GM18861 (cell line): ENCODE measurements around the gene PGA3.
"Not testable (repeated sequence)": the region's sequence is repeated elsewhere in the genome, so short reads cannot be mapped to it uniquely, and the experiment has no call there.

Experiments
- ATAC-seq: cut with Tn5 transposase; IDR thresholded peaks from one replicate; pipeline ENCODE4 v1.9.1; 2021; ENCODE audit not compliant: unreplicated experiment

Gene PGA3

DNA sequence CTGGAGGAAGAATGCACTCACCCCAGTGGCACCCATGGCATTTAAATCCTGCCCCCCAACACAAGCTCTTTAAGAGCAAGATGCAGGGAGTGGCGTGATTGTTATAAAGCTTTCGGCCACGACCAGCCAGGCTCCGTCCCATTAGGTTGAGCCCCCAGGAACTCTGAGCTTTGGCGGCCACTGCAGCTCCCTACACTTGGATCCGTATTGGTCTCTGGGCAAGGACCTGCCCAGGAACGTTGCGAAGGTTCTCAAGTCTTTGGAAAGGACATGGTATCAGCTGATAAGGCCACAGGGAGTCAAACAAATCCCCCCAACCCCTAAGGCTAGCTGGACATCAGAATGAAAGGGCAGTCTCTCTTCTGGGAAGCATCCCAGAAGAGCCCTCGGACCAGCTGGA, 32.7 kb upstream of the PGA3 start:
- no peak for ATAC-seq

DNA sequence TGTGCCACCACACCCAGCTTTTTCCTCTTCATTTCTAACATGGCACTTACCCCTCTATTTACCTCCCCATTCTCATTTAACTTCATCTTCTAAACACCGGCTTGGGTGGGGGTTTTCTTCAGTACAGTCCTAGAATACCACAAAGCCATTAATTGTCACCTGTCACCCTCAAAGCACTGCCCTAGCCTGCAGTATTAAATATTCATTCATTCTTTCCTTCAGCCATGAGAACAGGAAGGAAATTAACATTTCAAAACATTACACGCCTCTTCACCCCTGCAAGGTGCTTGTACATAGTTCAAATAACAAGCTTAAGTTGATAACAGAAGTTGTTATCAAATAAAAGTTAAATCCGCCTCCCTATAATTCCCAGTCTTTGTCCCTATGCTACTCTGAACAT, 31.4 kb upstream of the PGA3 start:
- ATAC-seq, result no peak

DNA sequence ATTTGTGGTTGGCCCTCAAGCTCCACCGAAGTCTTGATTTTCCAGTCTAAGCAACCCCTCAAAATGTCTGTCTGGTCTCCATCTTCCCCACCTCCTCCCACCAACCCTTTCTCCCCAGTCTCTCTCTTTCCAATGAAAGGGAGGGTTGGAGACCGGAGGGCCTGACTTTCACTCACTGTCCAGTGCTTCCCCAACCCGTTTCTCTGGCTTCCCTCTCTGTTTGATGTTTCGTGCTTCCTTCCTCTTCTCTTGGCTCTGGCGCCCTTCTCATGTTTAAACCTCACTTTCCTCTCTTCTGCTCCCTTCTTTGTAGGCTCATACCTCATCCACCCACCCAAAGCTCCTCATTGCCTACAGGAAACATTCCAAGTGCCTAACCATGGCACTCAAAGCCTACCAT, 31.0 kb upstream of the PGA3 start:
- no peak for ATAC-seq

DNA sequence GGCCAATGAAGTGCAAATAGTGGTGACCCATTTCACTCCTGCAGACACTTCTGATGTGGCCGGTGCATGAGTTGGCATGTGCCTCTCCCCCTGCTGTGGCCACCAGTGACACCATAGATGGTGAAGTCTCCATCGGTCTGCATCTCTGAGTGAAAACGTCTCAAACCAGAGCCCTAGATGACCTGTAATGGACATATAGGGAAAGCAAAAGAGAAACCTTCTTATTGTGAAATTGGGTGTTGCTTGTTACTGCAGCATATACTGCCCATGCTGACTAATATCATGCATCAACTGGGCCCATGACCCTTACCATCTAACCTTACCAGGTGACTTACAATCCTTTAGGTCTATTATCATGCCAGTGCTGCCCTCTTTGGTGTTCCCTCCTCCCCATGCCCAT, 30.4 kb upstream of the PGA3 start:
- ATAC-seq, result no peak

DNA sequence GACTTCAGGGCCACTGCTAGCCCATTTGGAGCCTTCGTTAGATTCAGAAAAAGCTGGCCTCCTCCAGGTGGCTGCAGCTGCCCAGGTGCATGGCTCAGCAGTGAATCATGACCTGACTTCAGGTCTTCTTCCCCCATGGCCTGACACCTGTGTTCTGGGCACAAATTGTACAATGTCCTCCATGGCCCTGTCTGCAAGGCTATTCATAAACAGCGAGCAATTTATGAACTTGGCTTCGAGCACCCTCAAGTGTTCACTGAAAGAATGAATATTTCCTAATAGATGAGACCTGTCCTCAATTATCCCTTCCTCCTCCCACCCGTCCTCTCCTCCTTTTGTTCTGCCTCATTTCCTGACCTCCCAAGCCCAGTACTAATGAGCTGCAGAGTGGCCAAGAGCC, 29.9 kb upstream of the PGA3 start:
- no peak for ATAC-seq

DNA sequence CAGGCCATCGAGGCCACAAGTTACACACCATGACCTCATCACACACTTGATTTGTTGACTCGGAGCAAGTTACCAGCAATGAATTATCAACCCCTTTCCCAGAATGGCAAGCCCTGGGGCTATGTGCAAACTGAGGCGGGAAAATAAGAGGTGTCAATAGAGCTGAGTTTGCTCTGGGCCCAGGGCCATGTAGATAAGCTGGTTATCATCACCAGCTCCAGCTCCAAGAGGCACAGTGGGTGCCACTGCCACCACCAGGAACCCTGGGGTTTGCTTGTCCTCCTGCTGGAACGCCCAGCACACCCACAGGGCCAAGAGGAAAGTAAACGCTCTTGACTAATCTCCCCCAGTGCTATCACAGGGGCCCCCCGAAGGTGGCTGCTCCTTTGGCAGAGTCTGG, 29.0 kb upstream of the PGA3 start:
- no peak for ATAC-seq

DNA sequence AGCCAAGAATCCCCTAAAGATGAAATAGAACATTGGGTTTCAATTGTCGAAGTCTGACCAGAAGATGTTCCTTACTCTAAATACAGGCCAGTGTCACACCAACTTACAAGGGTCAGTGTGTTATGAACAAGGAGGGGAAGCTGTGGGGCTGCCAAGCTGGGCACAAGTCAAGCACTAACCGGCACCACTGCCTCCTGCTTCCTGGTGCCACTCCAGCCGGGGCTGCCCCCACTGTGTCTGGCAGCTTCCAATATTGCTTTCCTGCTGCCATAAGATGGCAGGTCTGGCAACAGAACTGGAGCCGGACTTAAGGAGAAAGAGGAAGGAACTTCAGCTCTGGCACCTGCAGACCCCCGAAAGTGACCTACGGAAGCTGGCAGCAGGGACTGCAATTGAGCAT, 28.4 kb upstream of the PGA3 start:
- no peak for ATAC-seq

DNA sequence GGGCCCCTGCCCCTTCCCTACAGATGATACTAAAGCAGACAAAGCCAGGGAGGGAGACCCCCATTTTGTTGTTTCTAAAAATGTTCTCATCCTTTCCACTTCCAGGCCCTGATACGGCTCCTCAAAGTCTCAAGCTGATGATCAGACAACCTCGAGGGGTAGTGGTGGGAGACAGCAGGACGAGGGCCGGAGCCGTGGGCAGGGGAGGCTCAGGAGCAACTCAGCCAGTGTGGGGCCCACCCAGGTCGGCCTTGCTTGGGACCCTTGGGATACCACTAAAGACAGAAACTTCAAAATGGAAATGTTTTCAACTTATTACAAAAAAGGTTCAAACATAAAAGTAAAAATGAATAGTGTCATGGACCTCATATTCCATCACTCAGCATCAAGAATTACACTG, 26.9 kb upstream of the PGA3 start:
- ATAC-seq, result no peak

DNA sequence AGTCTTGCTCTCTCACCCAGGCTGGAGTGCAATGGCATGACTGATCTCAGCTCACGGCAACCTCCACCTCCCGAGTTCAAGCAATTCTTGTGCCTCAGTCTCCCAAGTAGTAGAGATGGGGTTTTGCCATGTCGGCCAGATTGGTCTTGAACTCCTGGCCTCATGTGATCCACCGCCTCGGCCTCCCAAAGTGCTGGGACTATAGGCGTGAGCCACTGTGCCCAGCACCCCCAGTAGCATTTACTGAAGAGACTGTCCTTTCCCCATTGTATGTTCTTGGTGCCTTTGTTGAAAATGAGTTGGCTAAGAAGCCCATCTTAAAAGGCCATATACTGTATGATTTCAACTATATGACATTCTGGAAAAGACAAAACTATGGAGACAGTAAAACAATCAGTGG, 23.1 kb upstream of the PGA3 start:
- not testable (repeated sequence) for ATAC-seq

DNA sequence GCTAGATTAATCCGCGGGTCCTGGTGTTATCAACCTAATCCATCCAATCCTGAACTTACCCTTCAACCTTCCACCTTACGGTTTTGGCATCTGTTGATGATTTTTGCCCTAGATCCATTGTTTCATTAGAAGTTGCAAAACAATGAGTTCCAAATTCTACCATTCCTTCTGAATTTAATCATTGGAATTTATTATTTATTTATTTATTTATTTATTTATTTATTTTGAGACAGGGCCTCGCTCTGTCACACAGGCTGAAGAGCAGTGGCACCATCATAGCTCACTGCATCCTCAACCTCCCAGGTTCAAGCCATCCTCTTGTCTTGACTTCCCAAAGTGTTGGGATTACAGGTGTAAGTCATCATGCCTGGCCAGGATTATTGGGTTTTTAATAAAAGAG, 21.8 kb upstream of the PGA3 start:
- ATAC-seq, result no peak

DNA sequence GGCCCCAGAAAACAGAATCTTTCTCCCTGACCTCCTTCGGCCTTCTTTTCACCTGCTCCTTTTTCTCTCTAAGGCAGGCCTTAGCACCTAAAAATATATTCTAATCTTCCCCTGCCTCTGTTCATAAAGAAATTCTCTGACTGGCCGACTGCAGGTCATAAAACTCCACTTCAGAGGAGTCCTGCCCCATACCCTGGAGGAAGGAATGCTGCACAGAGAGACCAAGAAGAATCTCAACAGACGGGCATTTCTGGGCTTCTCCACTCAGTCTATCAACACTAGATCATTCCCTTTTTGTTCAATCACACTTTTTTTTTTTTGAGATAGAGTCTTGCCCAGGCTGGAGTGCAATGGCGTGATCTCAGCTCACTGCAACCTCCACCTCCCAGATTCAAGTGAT, 19.7 kb upstream of the PGA3 start:
- no peak for ATAC-seq

DNA sequence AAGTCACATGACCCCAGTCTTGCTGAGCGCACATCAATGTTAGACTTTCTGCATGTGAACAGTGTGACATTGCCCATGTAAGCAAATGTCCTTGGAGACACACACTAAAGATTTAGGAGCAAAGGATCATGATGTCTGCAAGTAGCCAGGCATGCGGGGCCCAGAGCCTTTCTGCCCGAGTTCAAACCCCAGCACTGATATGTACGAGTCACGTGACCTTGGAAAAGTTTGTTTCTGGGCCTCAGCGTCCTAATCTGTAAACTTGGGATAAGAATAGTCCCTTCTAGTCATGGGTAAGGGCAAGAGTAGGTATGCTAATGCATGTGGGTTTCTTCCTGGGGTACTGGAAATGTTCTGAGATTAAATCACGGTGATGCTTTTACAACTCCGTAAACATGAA, 16.8 kb upstream of the PGA3 start:
- ATAC-seq, result no peak

DNA sequence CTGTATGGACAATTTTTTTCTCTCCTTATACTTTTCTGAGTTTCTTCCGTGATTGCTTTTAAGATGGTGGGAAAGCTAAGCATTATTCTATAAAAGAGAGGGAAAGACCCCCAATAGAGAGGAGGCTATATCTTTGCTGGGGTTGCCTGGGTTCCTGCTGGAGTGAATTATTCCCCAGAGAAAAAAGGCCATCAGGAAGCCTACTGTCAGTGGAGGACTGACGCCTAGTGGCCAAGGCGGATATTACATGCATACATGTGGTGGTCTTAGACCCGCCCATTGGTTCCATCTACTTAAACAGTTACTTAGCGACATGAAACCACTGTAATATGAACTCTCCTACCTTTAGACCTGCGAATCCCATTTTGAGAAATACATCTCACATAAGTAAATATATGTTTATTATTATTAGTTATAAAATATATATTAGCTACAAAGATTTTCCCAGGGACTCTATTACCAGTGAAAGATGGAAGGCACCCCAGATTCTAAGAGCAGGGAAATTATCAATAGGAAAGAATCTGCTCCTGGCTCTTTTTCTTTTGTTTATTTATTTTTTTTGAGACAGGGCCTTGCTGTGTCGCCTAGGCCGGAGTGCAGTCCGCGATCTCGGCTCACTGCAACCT, 15.7 kb upstream of the PGA3 start:
- ATAC-seq, result no peak

DNA sequence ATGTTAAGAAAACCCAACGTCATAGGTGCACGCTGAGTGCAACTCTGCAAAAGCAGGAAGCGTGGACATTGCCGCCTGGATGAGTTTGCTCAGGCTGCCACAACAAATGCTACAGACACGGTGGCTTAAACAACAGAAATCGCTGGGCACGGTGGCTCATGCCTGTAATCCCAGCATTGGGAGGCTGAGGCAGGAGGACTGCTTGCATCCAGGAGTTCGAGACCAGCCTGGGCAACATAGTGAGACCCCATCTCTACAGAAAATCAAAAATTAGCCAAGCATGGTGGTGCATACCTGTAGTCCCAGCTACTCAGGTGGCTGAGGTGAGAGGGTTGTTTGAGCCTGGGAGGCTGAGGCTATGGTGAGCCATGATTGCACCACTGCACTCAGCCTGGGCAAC, 13.4 kb upstream of the PGA3 start:
- no peak for ATAC-seq

DNA sequence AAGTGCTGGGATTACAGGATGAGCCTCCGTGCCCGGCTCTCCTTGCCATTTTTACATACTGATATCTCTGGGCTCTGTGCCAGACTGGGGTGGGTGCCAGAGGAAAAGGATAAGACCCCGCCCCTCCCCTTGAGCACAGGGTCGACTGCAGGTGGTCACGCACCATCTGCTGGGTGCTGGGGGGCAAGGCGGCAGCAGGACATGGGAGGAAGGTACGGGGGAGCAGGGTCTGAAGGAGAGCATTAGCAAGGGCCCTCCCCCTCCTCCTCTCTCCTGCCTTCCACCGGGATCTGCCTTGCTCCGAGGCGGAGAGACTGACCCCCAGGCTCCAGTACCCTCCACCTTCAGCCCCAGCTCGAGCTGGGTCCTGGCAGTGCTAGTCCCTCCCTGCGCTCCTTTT, 9.7 kb upstream of the PGA3 start:
- no peak for ATAC-seq

DNA sequence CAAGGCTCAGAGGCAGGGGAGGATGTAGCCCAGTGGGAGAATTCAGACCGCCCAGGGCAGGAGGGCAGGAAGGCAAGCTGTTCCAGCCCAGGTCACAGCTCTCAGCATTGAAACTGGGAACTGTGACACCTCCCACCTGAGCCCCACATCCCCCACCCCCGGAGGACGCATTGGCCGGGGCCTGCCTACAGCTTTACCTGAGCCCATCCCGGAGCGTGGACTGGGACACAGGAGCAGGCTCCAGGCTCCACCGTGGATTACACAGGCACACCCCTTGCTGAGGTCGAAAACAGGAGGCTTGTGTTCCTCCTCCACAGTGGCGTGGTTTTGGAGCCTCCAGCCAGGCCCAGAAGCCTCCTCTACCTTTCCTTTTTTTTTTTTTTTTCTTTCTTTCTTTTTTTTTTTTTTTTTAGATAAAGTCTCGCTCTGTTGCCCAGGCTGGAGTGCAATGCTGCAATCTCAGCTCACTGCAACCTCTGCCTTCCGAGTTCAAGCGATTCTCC, 9.1 kb upstream of the PGA3 start:
- no peak for ATAC-seq

DNA sequence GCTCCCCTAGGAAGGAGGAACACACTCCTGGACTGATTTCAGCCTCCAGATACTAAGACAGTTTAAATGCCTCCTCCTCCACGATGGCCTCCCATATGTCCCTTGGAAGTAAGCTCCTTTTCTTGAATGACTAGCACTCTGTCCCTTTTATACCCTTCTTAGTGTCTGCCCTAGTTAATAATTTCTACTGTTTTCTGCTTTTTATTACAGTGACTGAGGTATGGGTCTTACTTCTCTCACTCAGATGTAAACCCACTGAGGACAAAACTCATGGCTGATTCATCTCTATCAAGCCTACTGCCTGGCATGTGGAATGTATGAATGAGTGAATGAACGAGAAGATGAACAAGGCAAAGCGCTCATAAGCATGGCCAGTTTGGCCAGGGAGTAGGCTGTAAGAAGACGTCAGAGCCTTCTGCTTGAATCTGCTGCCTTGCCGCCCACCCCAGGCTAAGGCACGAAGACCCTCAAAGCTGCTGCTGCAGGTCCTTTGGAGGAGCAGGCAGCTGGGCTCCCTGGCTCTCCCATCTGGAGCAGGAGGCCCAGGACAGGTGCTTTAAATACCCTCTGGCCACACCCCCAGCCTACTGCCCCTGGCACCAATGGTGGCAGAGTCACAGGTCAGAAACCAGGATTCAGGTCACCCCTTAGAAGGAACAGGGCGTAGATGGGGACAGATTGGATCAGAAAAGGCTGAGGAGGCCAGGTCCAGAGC, 8.2 kb upstream of the PGA3 start:
- no peak for ATAC-seq

DNA sequence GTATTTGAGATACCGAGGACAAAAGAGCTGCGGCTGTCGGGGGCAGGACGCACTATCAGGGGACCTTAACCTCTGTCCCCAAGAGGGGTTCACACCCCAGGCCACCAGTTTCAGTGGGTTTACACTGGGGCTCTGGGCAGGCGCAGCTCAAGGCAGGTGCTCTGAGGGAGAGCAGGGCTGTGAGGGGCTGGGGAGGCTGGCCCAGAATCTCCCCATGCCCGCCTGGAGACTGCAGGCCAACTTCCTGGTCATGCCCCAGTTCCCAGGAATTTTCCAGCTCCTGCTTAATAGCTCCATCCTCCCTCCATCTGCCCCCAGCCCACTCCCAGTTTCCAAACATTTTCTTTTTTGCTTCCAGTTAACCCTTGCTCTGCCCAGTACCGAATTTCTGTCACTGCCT, 7.6 kb upstream of the PGA3 start:
- ATAC-seq, result no peak

DNA sequence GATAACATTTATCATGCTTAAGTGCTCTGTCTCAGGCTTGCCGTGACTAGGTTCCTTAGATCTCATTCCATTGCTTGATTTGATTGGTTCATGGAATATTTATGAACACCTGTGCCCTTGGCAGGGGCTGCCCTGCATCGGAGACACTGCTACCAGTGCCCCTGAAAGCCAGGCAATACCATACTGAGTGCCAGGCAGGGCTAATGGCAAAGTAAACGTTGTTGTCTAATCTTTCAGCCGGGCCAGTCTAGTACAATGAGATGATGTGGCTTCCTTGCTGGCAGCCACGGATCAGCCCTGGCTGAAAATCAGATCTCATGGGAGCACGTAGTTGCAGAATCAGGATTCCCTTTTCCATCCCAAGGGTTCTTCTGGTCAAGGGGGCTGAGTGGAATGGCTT, 5.0 kb upstream of the PGA3 start:
- ATAC-seq, result no peak

DNA sequence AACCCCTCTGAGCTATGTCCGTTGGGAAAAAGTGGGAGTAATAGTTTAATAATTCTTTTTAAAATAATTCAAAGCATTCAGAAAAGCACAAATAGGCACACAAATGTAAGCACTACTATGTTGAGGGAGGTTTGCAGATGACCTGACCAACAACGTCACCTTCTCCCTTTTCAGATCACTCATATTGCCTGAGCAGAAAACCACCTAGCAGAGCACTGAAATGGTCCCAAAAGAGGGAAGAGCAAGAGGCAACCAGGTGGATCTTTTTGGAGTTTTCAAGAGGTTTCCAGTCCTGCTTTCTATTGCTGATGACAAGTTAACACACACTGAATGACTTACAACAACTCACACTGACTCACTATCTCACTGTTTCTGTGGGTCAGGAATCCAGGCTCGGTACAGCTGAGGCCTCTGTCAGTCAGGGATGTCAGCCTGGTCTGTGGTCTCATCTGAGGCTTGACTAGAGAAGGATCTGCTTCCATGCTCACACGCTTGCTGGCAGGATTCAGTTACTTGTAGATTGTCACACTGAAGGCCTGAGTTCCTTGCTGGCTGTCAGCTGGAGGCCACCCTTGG, 4.3 kb upstream of the PGA3 start:
- no peak for ATAC-seq

DNA sequence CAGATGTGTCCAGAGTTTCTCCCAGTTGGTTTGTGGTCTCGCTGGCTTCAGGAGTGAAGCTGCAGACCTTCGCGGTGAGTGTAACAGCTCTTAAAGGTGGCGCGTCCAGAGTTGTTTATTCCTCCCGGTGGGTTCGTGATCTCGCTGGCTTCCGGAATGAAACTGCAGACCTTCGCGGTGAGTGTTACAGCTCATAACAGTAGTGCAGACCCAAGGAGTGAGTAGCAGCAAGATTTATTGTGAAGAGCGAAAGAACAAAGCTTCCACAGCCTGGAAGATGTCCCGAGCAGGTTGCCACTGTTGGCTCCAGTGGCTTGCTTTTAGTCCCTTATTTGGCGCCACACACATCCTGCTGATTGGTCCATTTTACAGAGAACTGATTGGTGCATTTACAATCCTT, 1.8 kb upstream of the PGA3 start:
- no peak for ATAC-seq

DNA sequence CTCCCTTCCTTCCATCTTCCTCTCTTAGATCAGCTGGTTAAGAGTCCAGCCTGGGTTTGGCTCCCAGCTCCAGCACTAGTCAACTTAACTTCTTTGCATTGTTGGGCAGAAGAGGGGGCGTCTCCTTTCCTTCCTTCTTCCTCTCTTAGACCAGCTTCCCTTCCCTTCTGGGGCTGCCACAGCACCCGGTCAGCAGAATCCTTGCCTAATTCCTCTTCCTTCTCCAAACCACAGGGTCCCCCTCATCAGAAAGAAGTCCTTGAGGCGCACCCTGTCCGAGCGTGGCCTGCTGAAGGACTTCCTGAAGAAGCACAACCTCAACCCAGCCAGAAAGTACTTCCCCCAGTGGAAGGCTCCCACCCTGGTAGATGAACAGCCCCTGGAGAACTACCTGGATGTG, 558 bp downstream of the PGA3 start:
- not testable (repeated sequence) for ATAC-seq
